Measurements from ENCODE around the gene NFE2L3.
"Not testable (repeated sequence)": the region's sequence is repeated elsewhere in the genome, so short reads cannot be mapped to it uniquely, and the experiment has no call there.

NFE2L3 gene

GRCh38 chr7:26167303-26167934, 15.4 kb downstream of the NFE2L3 start:
- no peaks in the 10 kb centered on the region for H3K36me3 ChIP-seq (ENCODE audit: control insufficient read depth, insufficient read depth, low read length)
- peak in 1 of 3 donors; percentile 28 for DNase-seq
- no peaks in the 10 kb centered on the region for H3K9me3 ChIP-seq (ENCODE audit: control insufficient read depth, low read length)
- no peak overlapping the region for H3K4me3 ChIP-seq (ENCODE audit: insufficient read depth, low read depth, low read length, poor library complexity, severe bottlenecking)
- peaks cover 12% of the 10 kb centered on the region for H3K4me1 ChIP-seq (ENCODE audit: control insufficient read depth, insufficient read depth, low read length, poor library complexity, severe bottlenecking)
- H3K27me3 ChIP-seq (replicated peaks; ENCODE audit: control insufficient read depth, insufficient read depth, low read length, poor library complexity, severe bottlenecking), result no peaks in the 10 kb centered on the region
- peak overlapping the region; percentile 28 for H3K27ac ChIP-seq (ENCODE audit: insufficient read depth, low read length, poor library complexity, severe bottlenecking)

GRCh38 chr7:26168458-26169023, 16.5 kb downstream of the NFE2L3 start:
- Histone ChIP-seq H3K4me3 (ENCODE audit: insufficient read depth, low read depth, low read length, poor library complexity, severe bottlenecking) (no peak overlapping the region), H3K27me3 (replicated peaks; ENCODE audit: control insufficient read depth, insufficient read depth, low read length, poor library complexity, severe bottlenecking) (no peaks in the 10 kb centered on the region), H3K36me3 (ENCODE audit: control insufficient read depth, insufficient read depth, low read length) (no peaks in the 10 kb centered on the region), H3K4me1 (ENCODE audit: control insufficient read depth, insufficient read depth, low read length, poor library complexity, severe bottlenecking) (peaks cover 12% of the 10 kb centered on the region), H3K9me3 (ENCODE audit: control insufficient read depth, low read length) (no peaks in the 10 kb centered on the region), H3K27ac (ENCODE audit: insufficient read depth, low read length, poor library complexity, severe bottlenecking) (no peak overlapping the region)
- no peak for DNase-seq

- Histone ChIP-seq H3K36me3 (ENCODE audit: control insufficient read depth, insufficient read depth, low read length) (no peaks in the 10 kb centered on the region), H3K4me1 (ENCODE audit: control insufficient read depth, insufficient read depth, low read length, poor library complexity, severe bottlenecking) (peaks cover 12% of the 10 kb centered on the region), H3K4me3 (ENCODE audit: insufficient read depth, low read depth, low read length, poor library complexity, severe bottlenecking) (no peak overlapping the region), H3K27me3 (replicated peaks; ENCODE audit: control insufficient read depth, insufficient read depth, low read length, poor library complexity, severe bottlenecking) (no peaks in the 10 kb centered on the region), H3K27ac (ENCODE audit: insufficient read depth, low read length, poor library complexity, severe bottlenecking) (no peak overlapping the region), H3K9me3 (ENCODE audit: control insufficient read depth, low read length) (no peaks in the 10 kb centered on the region)
- DNase-seq, result no peak
Measured at GRCh38 chr7:26169271-26169670, 17.3 kb downstream of the NFE2L3 start.

GRCh38 chr7:26170663-26171062, 18.7 kb downstream of the NFE2L3 start:
- no peaks in the 10 kb centered on the region for H3K36me3 ChIP-seq (ENCODE audit: control insufficient read depth, insufficient read depth, low read length)
- no peak overlapping the region for H3K4me3 ChIP-seq (ENCODE audit: insufficient read depth, low read depth, low read length, poor library complexity, severe bottlenecking)
- DNase-seq, result no peak
- no peaks in the 10 kb centered on the region for H3K9me3 ChIP-seq (ENCODE audit: control insufficient read depth, low read length)
- peaks cover 12% of the 10 kb centered on the region for H3K4me1 ChIP-seq (ENCODE audit: control insufficient read depth, insufficient read depth, low read length, poor library complexity, severe bottlenecking)
- H3K27ac ChIP-seq (ENCODE audit: insufficient read depth, low read length, poor library complexity, severe bottlenecking), result no peak overlapping the region
- H3K27me3 ChIP-seq (replicated peaks; ENCODE audit: control insufficient read depth, insufficient read depth, low read length, poor library complexity, severe bottlenecking), result no peaks in the 10 kb centered on the region

GRCh38 chr7:26171601-26172000, 19.6 kb downstream of the NFE2L3 start:
- Histone ChIP-seq H3K27ac (ENCODE audit: insufficient read depth, low read length, poor library complexity, severe bottlenecking) (no peak overlapping the region), H3K4me1 (ENCODE audit: control insufficient read depth, insufficient read depth, low read length, poor library complexity, severe bottlenecking) (peaks cover 7% of the 10 kb centered on the region), H3K27me3 (replicated peaks; ENCODE audit: control insufficient read depth, insufficient read depth, low read length, poor library complexity, severe bottlenecking) (no peaks in the 10 kb centered on the region), H3K36me3 (ENCODE audit: control insufficient read depth, insufficient read depth, low read length) (no peaks in the 10 kb centered on the region), H3K9me3 (ENCODE audit: control insufficient read depth, low read length) (no peaks in the 10 kb centered on the region), H3K4me3 (ENCODE audit: insufficient read depth, low read depth, low read length, poor library complexity, severe bottlenecking) (no peak overlapping the region)
- no peak for DNase-seq

- Histone ChIP-seq H3K9me3 (ENCODE audit: control insufficient read depth, low read length) (no peaks in the 10 kb centered on the region), H3K4me3 (ENCODE audit: insufficient read depth, low read depth, low read length, poor library complexity, severe bottlenecking) (no peak overlapping the region), H3K27ac (ENCODE audit: insufficient read depth, low read length, poor library complexity, severe bottlenecking) (no peak overlapping the region), H3K4me1 (ENCODE audit: control insufficient read depth, insufficient read depth, low read length, poor library complexity, severe bottlenecking) (peaks cover 3% of the 10 kb centered on the region), H3K27me3 (replicated peaks; ENCODE audit: control insufficient read depth, insufficient read depth, low read length, poor library complexity, severe bottlenecking) (no peaks in the 10 kb centered on the region), H3K36me3 (ENCODE audit: control insufficient read depth, insufficient read depth, low read length) (no peaks in the 10 kb centered on the region)
- no peak for DNase-seq
Measured at GRCh38 chr7:26172048-26172447, 20.1 kb downstream of the NFE2L3 start.

GRCh38 chr7:26175903-26176302, 23.9 kb downstream of the NFE2L3 start:
- not testable (repeated sequence) for H3K27ac ChIP-seq (ENCODE audit: insufficient read depth, low read length, poor library complexity, severe bottlenecking); H3K36me3 ChIP-seq (ENCODE audit: control insufficient read depth, insufficient read depth, low read length); H3K9me3 ChIP-seq (ENCODE audit: control insufficient read depth, low read length); H3K4me3 ChIP-seq (ENCODE audit: insufficient read depth, low read depth, low read length, poor library complexity, severe bottlenecking); H3K27me3 ChIP-seq (replicated peaks; ENCODE audit: control insufficient read depth, insufficient read depth, low read length, poor library complexity, severe bottlenecking); DNase-seq; H3K4me1 ChIP-seq (ENCODE audit: control insufficient read depth, insufficient read depth, low read length, poor library complexity, severe bottlenecking)

GRCh38 chr7:26176696-26177095, 24.7 kb downstream of the NFE2L3 start:
- not testable (repeated sequence) for H3K27ac ChIP-seq (ENCODE audit: insufficient read depth, low read length, poor library complexity, severe bottlenecking); H3K36me3 ChIP-seq (ENCODE audit: control insufficient read depth, insufficient read depth, low read length); H3K4me1 ChIP-seq (ENCODE audit: control insufficient read depth, insufficient read depth, low read length, poor library complexity, severe bottlenecking); DNase-seq; H3K27me3 ChIP-seq (replicated peaks; ENCODE audit: control insufficient read depth, insufficient read depth, low read length, poor library complexity, severe bottlenecking); H3K4me3 ChIP-seq (ENCODE audit: insufficient read depth, low read depth, low read length, poor library complexity, severe bottlenecking); H3K9me3 ChIP-seq (ENCODE audit: control insufficient read depth, low read length)

GRCh38 chr7:26177269-26177668, 25.3 kb downstream of the NFE2L3 start:
- not testable (repeated sequence) for H3K4me3 ChIP-seq (ENCODE audit: insufficient read depth, low read depth, low read length, poor library complexity, severe bottlenecking); H3K36me3 ChIP-seq (ENCODE audit: control insufficient read depth, insufficient read depth, low read length); H3K4me1 ChIP-seq (ENCODE audit: control insufficient read depth, insufficient read depth, low read length, poor library complexity, severe bottlenecking); DNase-seq; H3K27me3 ChIP-seq (replicated peaks; ENCODE audit: control insufficient read depth, insufficient read depth, low read length, poor library complexity, severe bottlenecking); H3K9me3 ChIP-seq (ENCODE audit: control insufficient read depth, low read length); H3K27ac ChIP-seq (ENCODE audit: insufficient read depth, low read length, poor library complexity, severe bottlenecking)

GRCh38 chr7:26178272-26178960, 26.4 kb downstream of the NFE2L3 start:
- no peak for DNase-seq
- H3K9me3 ChIP-seq (ENCODE audit: control insufficient read depth, low read length), result no peaks in the 10 kb centered on the region
- no peaks in the 10 kb centered on the region for H3K27me3 ChIP-seq (replicated peaks; ENCODE audit: control insufficient read depth, insufficient read depth, low read length, poor library complexity, severe bottlenecking)

More at GRCh38 chr7:26178272-26178960, 26.4 kb downstream of the NFE2L3 start:
- Histone ChIP-seq H3K4me1 (ENCODE audit: control insufficient read depth, insufficient read depth, low read length, poor library complexity, severe bottlenecking) (no peaks in the 10 kb centered on the region), H3K4me3 (ENCODE audit: insufficient read depth, low read depth, low read length, poor library complexity, severe bottlenecking) (no peak overlapping the region), H3K36me3 (ENCODE audit: control insufficient read depth, insufficient read depth, low read length) (peaks cover 6% of the 10 kb centered on the region), H3K27ac (ENCODE audit: insufficient read depth, low read length, poor library complexity, severe bottlenecking) (no peak overlapping the region)
